ENCODE data around the gene NUP155.
"Not testable (repeated sequence)": the region's sequence is repeated elsewhere in the genome, so short reads cannot be mapped to it uniquely, and the experiment has no call there.

Gene NUP155

GRCh38 chr5:37272511-37272910, 98.4 kb downstream of the NUP155 start:
- no peaks in the 10 kb centered on the region for H3K27me3 ChIP-seq (ENCODE audit: insufficient read depth, low read depth)
- H3K36me3 ChIP-seq (ENCODE audit: insufficient read depth): no peaks in the 10 kb centered on the region
- TF ChIP-seq CTCF (conservative IDR thresholded peaks at IDR 0.05; ENCODE audit: low read depth, low read length): no peak
- H2AFZ ChIP-seq (ENCODE audit: low read depth): no peak overlapping the region
- H4K20me1 ChIP-seq (ENCODE audit: insufficient read depth): no peaks in the 10 kb centered on the region
- no peak overlapping the region for H3K9ac ChIP-seq
- no peaks in the 10 kb centered on the region for H3K79me2 ChIP-seq (ENCODE audit: insufficient read depth, low read depth)
- H3K27ac ChIP-seq: no peak overlapping the region
- H3K4me2 ChIP-seq: no peak overlapping the region
- H3K4me1 ChIP-seq (ENCODE audit: low read depth, poor library complexity, severe bottlenecking): no peaks in the 10 kb centered on the region
- no peak overlapping the region for H3K4me3 ChIP-seq (IDR thresholded peaks at IDR 0.05; ENCODE audit: insufficient read depth, low read depth, low read length)

DNA sequence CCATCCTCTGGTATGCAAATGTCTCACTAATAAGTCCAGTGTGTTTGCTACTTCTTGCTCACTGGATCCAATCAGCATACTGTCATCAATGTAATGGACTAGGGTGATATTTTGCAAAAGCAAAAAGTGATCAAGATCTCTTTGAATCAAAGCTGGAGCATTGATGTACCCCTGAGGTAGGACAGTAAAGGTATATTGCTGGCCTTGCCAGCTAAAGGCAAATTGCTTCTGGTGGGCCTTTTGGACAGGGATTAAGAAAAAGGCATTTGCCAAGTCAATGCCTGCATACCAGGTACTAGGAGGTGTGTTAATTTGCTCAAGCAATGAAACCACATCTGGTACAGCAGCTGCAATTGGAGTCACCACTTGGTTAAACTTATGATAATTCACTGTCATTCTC, 102.8 kb downstream of the NUP155 start:
- H3K4me2 ChIP-seq; H3K36me3 ChIP-seq (ENCODE audit: insufficient read depth); H3K4me1 ChIP-seq (ENCODE audit: low read depth, poor library complexity, severe bottlenecking); H3K27me3 ChIP-seq (ENCODE audit: insufficient read depth, low read depth); H3K27ac ChIP-seq; H4K20me1 ChIP-seq (ENCODE audit: insufficient read depth); H3K4me3 ChIP-seq (IDR thresholded peaks at IDR 0.05; ENCODE audit: insufficient read depth, low read depth, low read length); H2AFZ ChIP-seq (ENCODE audit: low read depth); H3K79me2 ChIP-seq (ENCODE audit: insufficient read depth, low read depth); H3K9ac ChIP-seq: not testable (repeated sequence)

- Histone ChIP-seq H3K9ac (no peak overlapping the region), H2AFZ (ENCODE audit: low read depth) (no peak overlapping the region), H3K27ac (no peak overlapping the region), H3K27me3 (ENCODE audit: insufficient read depth, low read depth) (no peaks in the 10 kb centered on the region), H3K4me3 (IDR thresholded peaks at IDR 0.05; ENCODE audit: insufficient read depth, low read depth, low read length) (no peak overlapping the region), H3K4me2 (no peak overlapping the region), H3K79me2 (ENCODE audit: insufficient read depth, low read depth) (no peaks in the 10 kb centered on the region), H3K4me1 (ENCODE audit: low read depth, poor library complexity, severe bottlenecking) (no peaks in the 10 kb centered on the region), H4K20me1 (ENCODE audit: insufficient read depth) (no peaks in the 10 kb centered on the region), H3K36me3 (ENCODE audit: insufficient read depth) (no peaks in the 10 kb centered on the region)
- TF ChIP-seq CTCF (conservative IDR thresholded peaks at IDR 0.05; ENCODE audit: low read depth, low read length): no peak
Measured at GRCh38 chr5:37255774-37256358, 115.0 kb downstream of the NUP155 start.

DNA sequence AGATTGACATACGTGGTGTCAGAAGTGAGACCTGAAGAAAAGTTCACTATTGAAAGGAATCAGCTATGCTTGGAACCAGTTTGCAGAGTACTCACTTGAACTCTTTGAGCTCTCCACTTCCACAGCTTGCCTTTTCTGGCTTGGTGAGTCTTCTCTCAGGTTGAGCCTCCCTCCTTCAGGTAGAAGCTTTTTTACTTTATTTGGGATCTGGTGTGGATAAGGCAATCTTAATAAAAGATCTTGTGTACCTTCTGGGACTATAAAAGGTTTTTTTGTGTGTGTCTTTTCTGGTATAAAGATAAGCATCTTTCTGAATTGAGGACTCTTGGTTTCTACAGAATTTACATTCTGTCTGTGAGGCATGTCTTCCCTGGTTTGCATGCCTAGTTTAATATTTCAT, 116.3 kb downstream of the NUP155 start:
- Histone ChIP-seq H2AFZ (ENCODE audit: low read depth) (no peak overlapping the region), H3K4me2 (no peak overlapping the region), H3K27me3 (ENCODE audit: insufficient read depth, low read depth) (no peaks in the 10 kb centered on the region), H3K4me3 (IDR thresholded peaks at IDR 0.05; ENCODE audit: insufficient read depth, low read depth, low read length) (no peak overlapping the region), H3K9ac (no peak overlapping the region), H3K4me1 (ENCODE audit: low read depth, poor library complexity, severe bottlenecking) (peaks cover 2% of the 10 kb centered on the region), H4K20me1 (ENCODE audit: insufficient read depth) (no peaks in the 10 kb centered on the region), H3K79me2 (ENCODE audit: insufficient read depth, low read depth) (no peaks in the 10 kb centered on the region), H3K36me3 (ENCODE audit: insufficient read depth) (no peaks in the 10 kb centered on the region), H3K27ac (no peak overlapping the region)
- no peak for TF ChIP-seq CTCF (conservative IDR thresholded peaks at IDR 0.05; ENCODE audit: low read depth, low read length)

GRCh38 chr5:37251665-37252064, 119.2 kb downstream of the NUP155 start:
- no peaks in the 10 kb centered on the region for H3K27me3 ChIP-seq (ENCODE audit: insufficient read depth, low read depth)
- H3K4me1 ChIP-seq (ENCODE audit: low read depth, poor library complexity, severe bottlenecking): peaks cover 9% of the 10 kb centered on the region
- no peaks in the 10 kb centered on the region for H3K79me2 ChIP-seq (ENCODE audit: insufficient read depth, low read depth)
- no peak overlapping the region for H3K4me2 ChIP-seq
- no peaks in the 10 kb centered on the region for H4K20me1 ChIP-seq (ENCODE audit: insufficient read depth)
- no peaks in the 10 kb centered on the region for H3K36me3 ChIP-seq (ENCODE audit: insufficient read depth)
- H3K9ac ChIP-seq: no peak overlapping the region
- no peak overlapping the region for H3K27ac ChIP-seq
- no peak overlapping the region for H3K4me3 ChIP-seq (IDR thresholded peaks at IDR 0.05; ENCODE audit: insufficient read depth, low read depth, low read length)
- H2AFZ ChIP-seq (ENCODE audit: low read depth): no peak overlapping the region
- TF ChIP-seq CTCF (conservative IDR thresholded peaks at IDR 0.05; ENCODE audit: low read depth, low read length): no peak

Measured in KMS-11 (cell line).